ENCODE measurements around the gene CLEC20A. TPM values are rescaled to one million over a fixed set of nuclear protein-coding genes. Genes with fewer than 3 reads are reported as not detected.

Gene CLEC20A
- total and polyA plus RNA-seq, 9 of the 15 experiments (the other 6 are each of a cell fraction or from before 2014, with no cell fraction given): not detected

DNA sequence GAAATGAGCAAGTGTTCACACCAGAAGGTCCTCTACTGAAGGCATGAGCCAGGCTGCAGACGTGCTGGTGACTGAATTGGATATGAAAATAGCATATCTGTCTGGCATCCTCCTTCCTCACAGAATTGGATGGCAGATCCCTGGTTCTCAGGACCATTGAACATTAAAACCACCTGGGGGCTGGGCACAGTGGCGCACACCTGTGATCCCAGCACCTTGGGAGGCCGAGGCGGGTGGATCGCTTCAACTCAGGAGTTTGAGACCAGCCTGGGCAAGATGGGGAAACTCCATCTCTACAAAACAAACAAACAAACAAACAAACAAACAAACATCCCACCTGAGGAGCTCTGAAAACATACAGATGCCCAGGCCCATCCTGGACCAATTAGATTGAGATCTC, 39.6 kb upstream of the CLEC20A start:
- H3K27me3 ChIP-seq (ENCODE audit: control insufficient read depth in 2 of 2, insufficient read depth in 2 of 2, low read length in 2 of 2): peaks cover 23 to 64% of the 10 kb centered on the region in 2 experiments
- DNase-seq (ENCODE audit: extremely low read depth in 1 of 4, low spot score in 3 of 4) (no peak), FAIRE-seq (no peak), ATAC-seq (no peak)
- ChIA-PET POLR2A (interaction anchor here (0.6 to 0.9 kb wide), 3 partner anchors 10 to 1279 kb away, joined by 3 read pairs; no protein-coding TSS in a partner anchor), CTCF (ENCODE audit: low intra/inter-chr PET ratio) (no interaction called here)
- H3K27ac ChIP-seq (ENCODE audit: extremely low read depth, low read depth, low read length): no peak overlapping the region
- no peaks in the 10 kb centered on the region for H3K36me3 ChIP-seq (ENCODE audit: control insufficient read depth, insufficient read depth, low read length)
- H3K4me3 ChIP-seq: no peak overlapping the region
- H3K9me1 ChIP-seq (ENCODE audit: control insufficient read depth, insufficient read depth, low read length): peaks cover 5% of the 10 kb centered on the region
- H3K4me2 ChIP-seq (ENCODE audit: insufficient read depth, low read length): no peak overlapping the region
- intact Hi-C loops (cut with micrococcal nuclease): no loop called here
- H3K4me1 ChIP-seq (replicated peaks in 1 of 2; ENCODE audit: control insufficient read depth in 2 of 2, insufficient read depth in 2 of 2, low read length in 2 of 2): no peaks in the 10 kb centered on the region; a peak in 1 of 5 replicates
- H3K79me2 ChIP-seq (ENCODE audit: control insufficient read depth, insufficient read depth, low read length): no peaks in the 10 kb centered on the region
- H2AFZ ChIP-seq (ENCODE audit: low read depth, low read length): no peak overlapping the region
- no peak overlapping the region for H3K9ac ChIP-seq (ENCODE audit: insufficient read depth in 1 of 2, low read depth in 2 of 2, low read length in 2 of 2)
- H4K20me1 ChIP-seq (replicated peaks; ENCODE audit: control insufficient read depth, insufficient read depth, low read length): no peaks in the 10 kb centered on the region; the same call in 1 of the 2 replicates
- TF ChIP-seq JUN (IDR thresholded peaks at IDR 0.05; ENCODE audit: borderline replicate concordance, low read depth, low read length): no peak
- no peak for TF ChIP-seq JUN (CRISPR knock-in tag; IDR thresholded peaks at IDR 0.05; ENCODE audit: borderline replicate concordance)
- TF ChIP-seq, protein P1, sequence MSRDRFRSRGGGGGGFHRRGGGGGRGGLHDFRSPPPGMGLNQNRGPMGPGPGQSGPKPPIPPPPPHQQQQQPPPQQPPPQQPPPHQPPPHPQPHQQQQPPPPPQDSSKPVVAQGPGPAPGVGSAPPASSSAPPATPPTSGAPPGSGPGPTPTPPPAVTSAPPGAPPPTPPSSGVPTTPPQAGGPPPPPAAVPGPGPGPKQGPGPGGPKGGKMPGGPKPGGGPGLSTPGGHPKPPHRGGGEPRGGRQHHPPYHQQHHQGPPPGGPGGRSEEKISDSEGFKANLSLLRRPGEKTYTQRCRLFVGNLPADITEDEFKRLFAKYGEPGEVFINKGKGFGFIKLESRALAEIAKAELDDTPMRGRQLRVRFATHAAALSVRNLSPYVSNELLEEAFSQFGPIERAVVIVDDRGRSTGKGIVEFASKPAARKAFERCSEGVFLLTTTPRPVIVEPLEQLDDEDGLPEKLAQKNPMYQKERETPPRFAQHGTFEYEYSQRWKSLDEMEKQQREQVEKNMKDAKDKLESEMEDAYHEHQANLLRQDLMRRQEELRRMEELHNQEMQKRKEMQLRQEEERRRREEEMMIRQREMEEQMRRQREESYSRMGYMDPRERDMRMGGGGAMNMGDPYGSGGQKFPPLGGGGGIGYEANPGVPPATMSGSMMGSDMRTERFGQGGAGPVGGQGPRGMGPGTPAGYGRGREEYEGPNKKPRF (IDR thresholded peaks at IDR 0.05; ENCODE audit: low read depth, low read length): no peak
- TF ChIP-seq, protein P2, sequence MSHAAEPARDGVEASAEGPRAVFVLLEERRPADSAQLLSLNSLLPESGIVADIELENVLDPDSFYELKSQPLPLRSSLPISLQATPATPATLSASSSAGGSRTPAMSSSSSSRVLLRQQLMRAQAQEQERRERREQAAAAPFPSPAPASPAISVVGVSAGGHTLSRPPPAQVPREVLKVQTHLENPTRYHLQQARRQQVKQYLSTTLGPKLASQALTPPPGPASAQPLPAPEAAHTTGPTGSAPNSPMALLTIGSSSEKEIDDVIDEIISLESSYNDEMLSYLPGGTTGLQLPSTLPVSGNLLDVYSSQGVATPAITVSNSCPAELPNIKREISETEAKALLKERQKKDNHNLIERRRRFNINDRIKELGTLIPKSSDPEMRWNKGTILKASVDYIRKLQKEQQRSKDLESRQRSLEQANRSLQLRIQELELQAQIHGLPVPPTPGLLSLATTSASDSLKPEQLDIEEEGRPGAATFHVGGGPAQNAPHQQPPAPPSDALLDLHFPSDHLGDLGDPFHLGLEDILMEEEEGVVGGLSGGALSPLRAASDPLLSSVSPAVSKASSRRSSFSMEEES (CRISPR knock-in tag; IDR thresholded peaks at IDR 0.05): no peak
- TF ChIP-seq ZNF3 (CRISPR knock-in tag; IDR thresholded peaks at IDR 0.05): no peak
- no peak for TF ChIP-seq SIRT6 (IDR thresholded peaks at IDR 0.05; ENCODE audit: low read depth, low read length)
- no peak for TF ChIP-seq TFAM (CRISPR knock-in tag; conservative IDR thresholded peaks at IDR 0.05)
- in situ Hi-C loops (cut with MboI): loop anchor here (10.0 to 25.0 kb wide), 2 partner anchors 468 to 826 kb away; partner anchors contain the start of gene AXDND1
- H3K9me3 ChIP-seq (replicated peaks; ENCODE audit: control insufficient read depth, insufficient read depth, low read depth, low read length): no peaks in the 10 kb centered on the region
- no TSS peak for BruUV-seq (replicated peaks)
- WGBS (ENCODE audit: insufficient coverage, low coverage, missing lambda C conversion rate): 1% methylated on average over 5 of the region's 5 CpGs

All from K562 (cell line).